Gastrocnemius medialis (tissue), 4 donors: ENCODE data around the gene ALDH1B1.

ENCODE experiments used
- POLR2A ChIP-seq, 2 donors: fragments of 450-650 bp; IDR thresholded peaks; one replicate each; pipeline ENCODE4 v1.6.1; 2017; ENCODE audit warnings: antibody characterized with exemption in 2 of 2, mild to moderate bottlenecking in 2 of 2, moderate library complexity in 2 of 2
- TF ChIP-seq, protein P1 (sequence below), 5 experiments: fragments of 450-650 bp in 3 of 5; fragments of 200-600 bp in 2 of 5; sonication (generic) in 2 of 5; IDR thresholded peaks in 4 of 5; conservative IDR thresholded peaks in 1 of 5; 1 replicate in 4 of 5; 2 replicates in 1 of 5; pipeline ENCODE4 v1.5.1; 2016 to 2019; ENCODE audit warnings: antibody characterized with exemption in 5 of 5, mild to moderate bottlenecking in 3 of 5, moderate library complexity in 3 of 5

DNA sequence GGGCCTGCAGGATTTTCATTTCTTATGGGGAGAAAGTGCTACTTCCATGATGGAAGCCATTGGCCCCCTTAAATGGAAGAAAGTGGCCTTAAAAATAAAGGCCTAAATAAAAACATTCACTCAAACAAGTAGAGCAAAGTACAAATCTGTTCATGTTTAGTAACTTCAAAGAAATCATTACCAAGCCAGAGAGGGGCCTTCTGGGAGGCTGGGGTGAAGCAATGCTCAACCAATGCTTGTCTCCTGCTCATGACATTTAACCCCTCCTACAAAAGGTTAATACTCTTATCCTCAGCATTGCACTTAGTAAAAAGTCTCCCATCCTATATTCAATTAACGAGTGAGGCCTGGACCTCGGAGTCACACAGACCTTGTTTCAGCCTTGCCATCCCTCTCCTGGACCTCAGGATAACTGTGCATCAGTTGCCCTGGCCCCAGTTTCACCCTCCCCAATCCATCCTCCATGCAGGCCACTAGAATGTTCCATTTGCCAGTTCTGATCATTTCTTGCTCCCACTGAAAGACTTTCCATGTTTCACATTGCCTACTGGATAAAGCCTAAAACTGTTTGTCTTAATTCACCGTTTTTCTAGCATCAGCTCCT lies 36.9 kb upstream of the ALDH1B1 start:
- TF ChIP-seq, protein P1, sequence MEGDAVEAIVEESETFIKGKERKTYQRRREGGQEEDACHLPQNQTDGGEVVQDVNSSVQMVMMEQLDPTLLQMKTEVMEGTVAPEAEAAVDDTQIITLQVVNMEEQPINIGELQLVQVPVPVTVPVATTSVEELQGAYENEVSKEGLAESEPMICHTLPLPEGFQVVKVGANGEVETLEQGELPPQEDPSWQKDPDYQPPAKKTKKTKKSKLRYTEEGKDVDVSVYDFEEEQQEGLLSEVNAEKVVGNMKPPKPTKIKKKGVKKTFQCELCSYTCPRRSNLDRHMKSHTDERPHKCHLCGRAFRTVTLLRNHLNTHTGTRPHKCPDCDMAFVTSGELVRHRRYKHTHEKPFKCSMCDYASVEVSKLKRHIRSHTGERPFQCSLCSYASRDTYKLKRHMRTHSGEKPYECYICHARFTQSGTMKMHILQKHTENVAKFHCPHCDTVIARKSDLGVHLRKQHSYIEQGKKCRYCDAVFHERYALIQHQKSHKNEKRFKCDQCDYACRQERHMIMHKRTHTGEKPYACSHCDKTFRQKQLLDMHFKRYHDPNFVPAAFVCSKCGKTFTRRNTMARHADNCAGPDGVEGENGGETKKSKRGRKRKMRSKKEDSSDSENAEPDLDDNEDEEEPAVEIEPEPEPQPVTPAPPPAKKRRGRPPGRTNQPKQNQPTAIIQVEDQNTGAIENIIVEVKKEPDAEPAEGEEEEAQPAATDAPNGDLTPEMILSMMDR (IDR thresholded peaks at IDR 0.05 in 4 of 5, conservative IDR thresholded peaks at IDR 0.05 in 1 of 5): no peak
- TF ChIP-seq POLR2A (IDR thresholded peaks at IDR 0.05): no peak
